H1 (cell line): ENCODE measurements around the gene RNF166.

Experiments
- CTCF ChIP-seq, 3 experiments: IDR thresholded peaks; 1 replicate in 2 of 3; 2 replicates in 1 of 3; pipeline versions ENCODE4 v1.5.1 to v1.6.1; 2011; ENCODE audit warnings: low read length in 3 of 3, mild to moderate bottlenecking in 3 of 3, inconsistent platforms in 2 of 3, low read depth in 1 of 3, moderate library complexity in 1 of 3; ENCODE audit not compliant: insufficient read depth in 1 of 3; ENCODE audit errors: control extremely low read depth in 1 of 3
- EP300 ChIP-seq, 2 experiments: IDR thresholded peaks; 1 replicate in 1 of 2; 2 replicates in 1 of 2; pipeline ENCODE4 v1.6.1; 2011 to 2012; ENCODE audit warnings: low read depth in 2 of 2, low read length in 2 of 2, mild to moderate bottlenecking in 2 of 2, borderline replicate concordance in 1 of 2, inconsistent platforms in 1 of 2, moderate library complexity in 1 of 2
- EZH2 ChIP-seq: fragments of 200-600 bp; sonication (generic); IDR thresholded peaks from 2 replicates; pipeline ENCODE4 v1.7.1; 2012; ENCODE audit warnings: low read depth, mild to moderate bottlenecking, moderate library complexity, low read length, inconsistent platforms; ENCODE audit not compliant: severe bottlenecking

GRCh38 chr16:88726981-88727380, 20.8 kb upstream of the RNF166 start:
- no peak for TF ChIP-seq CTCF (IDR thresholded peaks at IDR 0.05; ENCODE audit: control extremely low read depth in 1 of 3, insufficient read depth in 1 of 3, low read depth in 1 of 3, low read length in 3 of 3)
- no peak for TF ChIP-seq EZH2
- no peak for TF ChIP-seq EP300 (IDR thresholded peaks at IDR 0.05; ENCODE audit: borderline replicate concordance in 1 of 2, low read depth in 2 of 2, low read length in 2 of 2)
